ENCODE results near the gene XCL2. TPM values are rescaled to one million over a fixed set of nuclear protein-coding genes. Genes with fewer than 3 reads are reported as not detected.

XCL2 gene
- total and polyA plus RNA-seq, 10 of the 15 experiments (the other 5 are each of a cell fraction or from before 2014, with no cell fraction given) = 0.50 to 299 (median 4.8) TPM

DNA sequence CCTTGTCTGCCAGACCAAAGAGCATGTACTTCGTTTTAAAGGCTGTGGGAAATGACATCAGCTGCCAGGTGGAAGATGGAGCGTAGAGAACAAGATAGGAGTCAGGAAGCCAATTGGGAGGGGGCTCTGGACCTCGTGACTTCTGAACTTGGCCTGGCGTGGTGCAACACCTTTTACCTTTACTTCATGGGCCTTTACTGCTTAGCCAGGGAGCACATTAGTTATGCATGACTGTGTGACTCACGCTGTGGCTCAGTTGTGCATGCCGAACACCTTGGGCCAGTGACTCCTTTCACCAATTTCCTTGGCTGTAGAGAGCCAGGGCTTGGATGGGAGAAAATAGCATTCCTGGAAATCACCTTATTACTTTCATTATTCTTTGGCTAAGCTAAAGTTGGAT lies 39.8 kb upstream of the XCL2 start:
- ChIA-PET SMC1A (ENCODE audit: uncharacterized antibody, unreplicated experiment) (interaction anchor here (1.5 to 5.3 kb wide), 13 partner anchors 17 to 528 kb away, joined by 4 to 35 read pairs (median 8); no protein-coding TSS in a partner anchor), CTCF (interaction anchor here (0.7 to 6.9 kb wide), 9 partner anchors 15 to 241 kb away, joined by 3 to 32 read pairs (median 5); no protein-coding TSS in a partner anchor), RAD21 (ENCODE audit: unreplicated experiment) (interaction anchor here (0.9 to 3.4 kb wide), 7 partner anchors 16 to 241 kb away, joined by 3 to 18 read pairs (median 11); no protein-coding TSS in a partner anchor), POLR2A (no interaction called here)
- FAIRE-seq = no peak
- intact Hi-C loops (cut with micrococcal nuclease; ENCODE audit: unreplicated experiment) (no loop called here), in situ Hi-C loops (cut with MboI) (no loop called here)
- no peak for DNase-seq (ENCODE audit: low read depth, low spot score)
- no peak overlapping the region for H3K4me3 ChIP-seq
- WGBS (ENCODE audit: insufficient coverage, insufficient replicate concordance, low lambda C conversion rate, missing lambda C conversion rate) = 9% methylated on average over 6 of the region's 6 CpGs
- H3K9me3 ChIP-seq (replicated peaks; ENCODE audit: control insufficient read depth, insufficient read depth, low read length) = no peaks in the 10 kb centered on the region
- no peaks in the 10 kb centered on the region for H4K20me1 ChIP-seq (ENCODE audit: control insufficient read depth, insufficient read depth)
- no peak overlapping the region for H3K27ac ChIP-seq (ENCODE audit: control insufficient read depth, insufficient read depth)
- ATAC-seq = no peak
- no peak overlapping the region for H3K4me2 ChIP-seq (ENCODE audit: control insufficient read depth, insufficient read depth)
- no peak overlapping the region for H2AFZ ChIP-seq (ENCODE audit: control insufficient read depth, low read depth, low read length)
- H3K27me3 ChIP-seq (replicated peaks in 1 of 2; ENCODE audit: control insufficient read depth in 2 of 2, insufficient read depth in 2 of 2, low read length in 1 of 2) = peaks cover 0 to 2% of the 10 kb centered on the region in 2 experiments; a peak in 1 of 4 replicates
- no peaks in the 10 kb centered on the region for H3K4me1 ChIP-seq (ENCODE audit: control insufficient read depth, insufficient read depth, low read length)
- no peaks in the 10 kb centered on the region for H3K79me2 ChIP-seq (ENCODE audit: control insufficient read depth, insufficient read depth, low read length)
- no peaks in the 10 kb centered on the region for H3K36me3 ChIP-seq (ENCODE audit: control insufficient read depth in 2 of 2, insufficient read depth in 2 of 2, low read length in 1 of 2)
- BruUV-seq (replicated peaks) = no TSS peak
- H3K9ac ChIP-seq (ENCODE audit: control insufficient read depth, insufficient read depth, low read length) = no peak overlapping the region
- no peak for TF ChIP-seq IRF4 (IDR thresholded peaks at IDR 0.05; ENCODE audit: low read depth, low read length)
- no peak for TF ChIP-seq NR2C2 (IDR thresholded peaks at IDR 0.05; ENCODE audit: borderline replicate concordance, control insufficient read depth, insufficient read length, low read depth)
- no peak for TF ChIP-seq POU2F2 (IDR thresholded peaks at IDR 0.05; ENCODE audit: borderline replicate concordance, low read depth, low read length)
- TF ChIP-seq, protein P1, sequence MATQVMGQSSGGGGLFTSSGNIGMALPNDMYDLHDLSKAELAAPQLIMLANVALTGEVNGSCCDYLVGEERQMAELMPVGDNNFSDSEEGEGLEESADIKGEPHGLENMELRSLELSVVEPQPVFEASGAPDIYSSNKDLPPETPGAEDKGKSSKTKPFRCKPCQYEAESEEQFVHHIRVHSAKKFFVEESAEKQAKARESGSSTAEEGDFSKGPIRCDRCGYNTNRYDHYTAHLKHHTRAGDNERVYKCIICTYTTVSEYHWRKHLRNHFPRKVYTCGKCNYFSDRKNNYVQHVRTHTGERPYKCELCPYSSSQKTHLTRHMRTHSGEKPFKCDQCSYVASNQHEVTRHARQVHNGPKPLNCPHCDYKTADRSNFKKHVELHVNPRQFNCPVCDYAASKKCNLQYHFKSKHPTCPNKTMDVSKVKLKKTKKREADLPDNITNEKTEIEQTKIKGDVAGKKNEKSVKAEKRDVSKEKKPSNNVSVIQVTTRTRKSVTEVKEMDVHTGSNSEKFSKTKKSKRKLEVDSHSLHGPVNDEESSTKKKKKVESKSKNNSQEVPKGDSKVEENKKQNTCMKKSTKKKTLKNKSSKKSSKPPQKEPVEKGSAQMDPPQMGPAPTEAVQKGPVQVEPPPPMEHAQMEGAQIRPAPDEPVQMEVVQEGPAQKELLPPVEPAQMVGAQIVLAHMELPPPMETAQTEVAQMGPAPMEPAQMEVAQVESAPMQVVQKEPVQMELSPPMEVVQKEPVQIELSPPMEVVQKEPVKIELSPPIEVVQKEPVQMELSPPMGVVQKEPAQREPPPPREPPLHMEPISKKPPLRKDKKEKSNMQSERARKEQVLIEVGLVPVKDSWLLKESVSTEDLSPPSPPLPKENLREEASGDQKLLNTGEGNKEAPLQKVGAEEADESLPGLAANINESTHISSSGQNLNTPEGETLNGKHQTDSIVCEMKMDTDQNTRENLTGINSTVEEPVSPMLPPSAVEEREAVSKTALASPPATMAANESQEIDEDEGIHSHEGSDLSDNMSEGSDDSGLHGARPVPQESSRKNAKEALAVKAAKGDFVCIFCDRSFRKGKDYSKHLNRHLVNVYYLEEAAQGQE (IDR thresholded peaks at IDR 0.05; ENCODE audit: low read depth, low read length) = no peak
- TF ChIP-seq POLR2A (IDR thresholded peaks at IDR 0.05; ENCODE audit: low read depth, low read length) = no peak
- no peak for TF ChIP-seq RAD51 (IDR thresholded peaks at IDR 0.05)
- TF ChIP-seq SIN3A (IDR thresholded peaks at IDR 0.05; ENCODE audit: low read depth, low read length) = no peak
- TF ChIP-seq CHD2 (IDR thresholded peaks at IDR 0.05; ENCODE audit: borderline replicate concordance, low read depth, low read length) = no peak
- no peak for TF ChIP-seq DPF2 (IDR thresholded peaks at IDR 0.05)
- TF ChIP-seq FOS (IDR thresholded peaks at IDR 0.05; ENCODE audit: borderline replicate concordance, extremely low read depth, insufficient read length) = no peak
- TF ChIP-seq TARDBP (IDR thresholded peaks at IDR 0.05; ENCODE audit: borderline replicate concordance) = no peak
- TF ChIP-seq ZNF274 (IDR thresholded peaks at IDR 0.05; ENCODE audit: insufficient read depth, insufficient read length) = no peak
- TF ChIP-seq PAX5 (IDR thresholded peaks at IDR 0.05; ENCODE audit: borderline replicate concordance, low read depth, low read length) = no peak
- TF ChIP-seq, protein P2, sequence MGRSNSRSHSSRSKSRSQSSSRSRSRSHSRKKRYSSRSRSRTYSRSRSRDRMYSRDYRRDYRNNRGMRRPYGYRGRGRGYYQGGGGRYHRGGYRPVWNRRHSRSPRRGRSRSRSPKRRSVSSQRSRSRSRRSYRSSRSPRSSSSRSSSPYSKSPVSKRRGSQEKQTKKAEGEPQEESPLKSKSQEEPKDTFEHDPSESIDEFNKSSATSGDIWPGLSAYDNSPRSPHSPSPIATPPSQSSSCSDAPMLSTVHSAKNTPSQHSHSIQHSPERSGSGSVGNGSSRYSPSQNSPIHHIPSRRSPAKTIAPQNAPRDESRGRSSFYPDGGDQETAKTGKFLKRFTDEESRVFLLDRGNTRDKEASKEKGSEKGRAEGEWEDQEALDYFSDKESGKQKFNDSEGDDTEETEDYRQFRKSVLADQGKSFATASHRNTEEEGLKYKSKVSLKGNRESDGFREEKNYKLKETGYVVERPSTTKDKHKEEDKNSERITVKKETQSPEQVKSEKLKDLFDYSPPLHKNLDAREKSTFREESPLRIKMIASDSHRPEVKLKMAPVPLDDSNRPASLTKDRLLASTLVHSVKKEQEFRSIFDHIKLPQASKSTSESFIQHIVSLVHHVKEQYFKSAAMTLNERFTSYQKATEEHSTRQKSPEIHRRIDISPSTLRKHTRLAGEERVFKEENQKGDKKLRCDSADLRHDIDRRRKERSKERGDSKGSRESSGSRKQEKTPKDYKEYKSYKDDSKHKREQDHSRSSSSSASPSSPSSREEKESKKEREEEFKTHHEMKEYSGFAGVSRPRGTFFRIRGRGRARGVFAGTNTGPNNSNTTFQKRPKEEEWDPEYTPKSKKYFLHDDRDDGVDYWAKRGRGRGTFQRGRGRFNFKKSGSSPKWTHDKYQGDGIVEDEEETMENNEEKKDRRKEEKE (IDR thresholded peaks at IDR 0.05) = no peak
- no peak for TF ChIP-seq ZZZ3 (IDR thresholded peaks at IDR 0.05; ENCODE audit: control insufficient read depth, insufficient read length, low read depth)
- TF ChIP-seq, protein P3, sequence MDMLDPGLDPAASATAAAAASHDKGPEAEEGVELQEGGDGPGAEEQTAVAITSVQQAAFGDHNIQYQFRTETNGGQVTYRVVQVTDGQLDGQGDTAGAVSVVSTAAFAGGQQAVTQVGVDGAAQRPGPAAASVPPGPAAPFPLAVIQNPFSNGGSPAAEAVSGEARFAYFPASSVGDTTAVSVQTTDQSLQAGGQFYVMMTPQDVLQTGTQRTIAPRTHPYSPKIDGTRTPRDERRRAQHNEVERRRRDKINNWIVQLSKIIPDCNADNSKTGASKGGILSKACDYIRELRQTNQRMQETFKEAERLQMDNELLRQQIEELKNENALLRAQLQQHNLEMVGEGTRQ (IDR thresholded peaks at IDR 0.05; ENCODE audit: borderline replicate concordance, low read depth, low read length) = no peak
